ENCODE results near the gene TULP4.

DNA sequence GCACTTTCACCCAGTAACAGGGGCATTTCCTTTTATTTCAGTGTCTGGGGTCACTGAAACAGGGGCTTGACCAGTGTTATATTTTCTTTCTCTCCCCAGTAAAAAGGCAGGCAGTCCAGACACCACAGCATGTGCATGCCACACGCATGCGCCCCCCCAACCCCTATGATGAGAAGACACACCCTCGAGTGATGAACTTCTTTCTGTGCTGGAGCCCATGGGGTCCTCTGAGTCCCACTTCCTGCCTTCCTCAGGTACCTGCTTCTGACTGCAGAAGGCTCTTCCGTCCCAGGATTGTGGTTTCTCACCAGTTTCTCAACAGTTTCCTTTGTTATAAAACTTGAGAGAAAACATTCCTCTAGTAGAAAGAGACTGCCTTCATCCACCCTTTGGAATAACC lies 201.9 kb downstream of the TULP4 start:
- TF ChIP-seq, protein P1, sequence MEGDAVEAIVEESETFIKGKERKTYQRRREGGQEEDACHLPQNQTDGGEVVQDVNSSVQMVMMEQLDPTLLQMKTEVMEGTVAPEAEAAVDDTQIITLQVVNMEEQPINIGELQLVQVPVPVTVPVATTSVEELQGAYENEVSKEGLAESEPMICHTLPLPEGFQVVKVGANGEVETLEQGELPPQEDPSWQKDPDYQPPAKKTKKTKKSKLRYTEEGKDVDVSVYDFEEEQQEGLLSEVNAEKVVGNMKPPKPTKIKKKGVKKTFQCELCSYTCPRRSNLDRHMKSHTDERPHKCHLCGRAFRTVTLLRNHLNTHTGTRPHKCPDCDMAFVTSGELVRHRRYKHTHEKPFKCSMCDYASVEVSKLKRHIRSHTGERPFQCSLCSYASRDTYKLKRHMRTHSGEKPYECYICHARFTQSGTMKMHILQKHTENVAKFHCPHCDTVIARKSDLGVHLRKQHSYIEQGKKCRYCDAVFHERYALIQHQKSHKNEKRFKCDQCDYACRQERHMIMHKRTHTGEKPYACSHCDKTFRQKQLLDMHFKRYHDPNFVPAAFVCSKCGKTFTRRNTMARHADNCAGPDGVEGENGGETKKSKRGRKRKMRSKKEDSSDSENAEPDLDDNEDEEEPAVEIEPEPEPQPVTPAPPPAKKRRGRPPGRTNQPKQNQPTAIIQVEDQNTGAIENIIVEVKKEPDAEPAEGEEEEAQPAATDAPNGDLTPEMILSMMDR (conservative IDR thresholded peaks at IDR 0.05 in 1 of 2, IDR thresholded peaks at IDR 0.05 in 1 of 2; ENCODE audit: extremely low read depth in 1 of 2, insufficient read depth in 1 of 2, low read depth in 1 of 2, low read length in 2 of 2) = no peak
- TF ChIP-seq EZH2 (IDR thresholded peaks at IDR 0.05; ENCODE audit: borderline replicate concordance, low read length) = no peak
